Right kidney (tissue), 9 donors: ENCODE results near the gene NSUN6.

Experiments used
- DNase-seq: peaks from one replicate; pipeline ENCODE4 v3.0.0-alpha.2; 2016
- long read RNA-seq, 8 donors: transcript quantifications; one replicate each; lab custom pipeline, GENCODE V29; 2026

The NSUN6 gene, protein sequence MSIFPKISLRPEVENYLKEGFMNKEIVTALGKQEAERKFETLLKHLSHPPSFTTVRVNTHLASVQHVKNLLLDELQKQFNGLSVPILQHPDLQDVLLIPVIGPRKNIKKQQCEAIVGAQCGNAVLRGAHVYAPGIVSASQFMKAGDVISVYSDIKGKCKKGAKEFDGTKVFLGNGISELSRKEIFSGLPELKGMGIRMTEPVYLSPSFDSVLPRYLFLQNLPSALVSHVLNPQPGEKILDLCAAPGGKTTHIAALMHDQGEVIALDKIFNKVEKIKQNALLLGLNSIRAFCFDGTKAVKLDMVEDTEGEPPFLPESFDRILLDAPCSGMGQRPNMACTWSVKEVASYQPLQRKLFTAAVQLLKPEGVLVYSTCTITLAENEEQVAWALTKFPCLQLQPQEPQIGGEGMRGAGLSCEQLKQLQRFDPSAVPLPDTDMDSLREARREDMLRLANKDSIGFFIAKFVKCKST
- long read RNA-seq, donor 1, partial matches to known transcripts, result 14 of 23 reads
- long read RNA-seq, donor 1, other reads (novel, unspliced or antisense), result 6 of 23 reads
- long read RNA-seq, donor 2, result 0 reads
- long read RNA-seq, donor 3, partial matches to known transcripts, result 7 of 8 reads
- long read RNA-seq, donor 3, other reads (novel, unspliced or antisense), result 0 of 8 reads
- long read RNA-seq, donor 4, partial matches to known transcripts, result 19 of 23 reads
- long read RNA-seq, donor 4, other reads (novel, unspliced or antisense), result 0 of 23 reads
- long read RNA-seq, donor 5, partial matches to known transcripts, result 6 of 7 reads
- long read RNA-seq, donor 5, other reads (novel, unspliced or antisense), result 0 of 7 reads
- long read RNA-seq, donor 6, partial matches to known transcripts, result 0 of 1 reads
- long read RNA-seq, donor 6, other reads (novel, unspliced or antisense), result 0 of 1 reads
- long read RNA-seq, donor 7, partial matches to known transcripts, result 15 of 33 reads
- long read RNA-seq, donor 7, other reads (novel, unspliced or antisense), result 16 of 33 reads
- long read RNA-seq, donor 8, partial matches to known transcripts, result 0 of 6 reads
- long read RNA-seq, donor 8, other reads (novel, unspliced or antisense), result 0 of 6 reads

DNA sequence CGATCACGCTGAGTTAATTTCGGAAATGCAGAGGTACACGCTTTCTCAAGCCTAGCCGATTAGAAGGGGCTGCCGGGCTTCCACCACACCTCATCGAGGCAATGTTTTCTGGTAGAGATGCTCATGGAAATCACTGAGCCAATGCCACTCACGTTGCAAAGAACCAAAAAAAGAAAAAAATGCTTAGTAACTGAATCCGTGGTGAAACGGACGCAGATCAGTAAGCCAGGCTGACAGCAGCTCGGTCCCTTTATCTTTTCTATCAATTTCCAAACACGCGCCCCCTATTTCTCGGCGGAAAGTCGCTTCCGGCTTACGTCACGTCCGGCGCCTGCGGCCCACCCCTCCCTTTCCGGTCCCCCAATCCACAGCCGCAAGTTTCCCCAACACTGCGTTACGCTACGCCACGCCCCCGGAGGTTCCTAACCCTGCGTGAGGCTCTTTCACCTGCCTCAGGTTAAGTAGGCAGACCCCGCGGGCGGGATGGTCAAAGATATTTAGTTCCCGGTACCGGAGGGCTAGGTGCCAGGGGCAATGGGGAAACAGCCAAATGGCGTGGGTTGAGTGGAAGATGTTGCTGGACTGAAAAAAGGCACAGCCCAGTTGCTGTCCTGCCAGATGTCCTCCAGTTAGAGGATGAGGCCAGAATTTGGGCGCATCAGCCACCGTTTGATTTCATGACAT lies at the start of gene NSUN6:
TSS of gene NSUN6 (minus strand) at position 264 of the 684 bp plus-strand sequence. CDS start 384 bp downstream, outside the sequence.
- DNase-seq, result peak; percentile 89

GRCh38 chr10:18699849-18700840 lies 48.8 kb upstream of the NSUN6 start:
- no peak for DNase-seq

DNA sequence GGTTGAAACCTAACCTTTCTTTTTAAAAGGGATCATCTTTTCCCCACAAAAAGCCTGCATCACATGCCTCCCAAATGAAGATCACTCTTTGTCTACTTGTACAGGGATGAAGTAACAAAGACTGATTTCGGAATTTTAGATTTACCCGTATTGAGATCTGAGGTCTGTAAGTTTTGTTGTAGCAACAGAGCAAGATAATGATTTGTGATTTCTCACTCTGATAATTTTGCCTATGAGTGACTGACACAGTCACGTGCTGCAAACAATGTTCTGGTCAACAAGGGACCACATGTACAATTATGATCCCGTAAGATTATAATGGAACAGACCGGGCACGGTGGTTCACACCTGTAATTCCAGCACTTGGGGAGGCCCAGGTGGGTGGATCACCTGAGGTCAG lies 39.2 kb upstream of the NSUN6 start:
- no peak for DNase-seq

DNA sequence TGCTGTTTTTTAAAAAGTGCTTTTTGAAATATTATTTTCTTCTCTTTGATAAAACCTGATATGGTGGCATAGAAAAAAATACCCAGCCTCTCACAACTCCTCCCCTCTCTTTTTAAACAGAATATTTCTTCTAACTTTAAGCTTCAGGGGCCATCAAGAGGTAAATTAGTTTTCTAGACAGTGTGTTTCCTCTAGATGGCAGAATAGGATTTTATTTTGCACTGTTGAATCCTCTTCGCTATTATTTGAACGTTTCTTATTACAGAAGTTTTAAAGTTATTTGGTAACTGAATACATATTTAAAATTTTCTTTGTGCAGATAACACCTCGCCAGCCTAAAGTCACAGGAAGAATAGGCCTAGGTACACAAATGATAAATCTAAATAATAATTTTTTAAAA lies 38.1 kb upstream of the NSUN6 start:
- no peak for DNase-seq

DNA sequence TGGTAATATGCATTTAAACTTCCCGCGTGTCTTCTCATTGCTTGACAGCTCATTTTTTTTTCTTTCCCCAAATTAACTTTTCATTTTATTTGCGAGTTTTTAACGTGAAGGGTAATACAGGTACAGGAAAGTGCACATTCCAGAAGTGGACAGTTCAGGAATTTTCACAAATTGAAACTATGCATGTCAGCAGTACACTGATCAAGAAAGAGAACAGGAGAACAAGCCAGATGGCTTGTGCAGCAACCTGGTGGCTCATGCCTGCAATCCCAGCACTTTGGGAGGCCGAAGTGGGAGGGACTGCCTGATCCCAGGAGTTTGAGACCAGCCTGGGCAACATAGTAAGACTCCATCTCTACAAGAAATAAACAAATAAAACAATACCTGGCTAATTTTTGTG lies 36.3 kb upstream of the NSUN6 start:
- DNase-seq, result no peak

DNA sequence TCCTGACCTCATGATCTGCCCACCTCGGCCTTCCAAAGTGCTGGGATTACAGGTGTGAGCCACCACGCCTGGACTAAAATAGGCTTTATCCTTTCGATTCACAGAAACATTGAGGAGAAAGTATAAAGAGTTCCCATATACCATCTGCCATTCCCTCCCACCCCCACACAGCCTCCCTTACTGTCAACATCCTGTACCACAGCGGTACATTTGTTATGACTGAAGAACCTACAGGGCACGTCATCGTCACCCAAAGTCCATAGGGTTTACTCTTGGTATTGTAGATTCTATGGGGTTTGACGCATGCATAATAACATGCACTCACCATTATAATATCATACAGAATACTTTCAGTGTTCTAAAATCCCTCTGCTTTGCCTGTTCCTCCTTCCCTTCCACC lies 35.8 kb upstream of the NSUN6 start:
- no peak for DNase-seq

DNA sequence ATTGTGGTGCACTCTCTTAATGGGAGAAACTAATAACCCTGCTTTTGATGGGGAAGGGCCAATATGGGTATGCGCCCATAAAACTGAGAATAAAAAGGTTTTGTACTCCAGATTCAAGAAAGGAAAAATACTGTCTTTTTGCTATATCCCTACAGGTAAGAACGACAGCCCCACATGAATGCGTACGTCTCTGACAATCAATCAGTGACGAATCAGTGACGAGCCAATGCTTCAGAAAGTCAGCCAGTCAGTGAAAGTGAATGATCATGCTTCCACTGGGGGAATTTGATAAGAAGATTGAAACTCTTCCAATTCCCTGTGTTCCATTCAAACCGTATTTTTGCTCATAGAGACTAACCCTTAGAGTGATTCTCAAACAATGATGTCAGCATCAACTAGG lies 34.2 kb upstream of the NSUN6 start:
- no peak for DNase-seq

DNA sequence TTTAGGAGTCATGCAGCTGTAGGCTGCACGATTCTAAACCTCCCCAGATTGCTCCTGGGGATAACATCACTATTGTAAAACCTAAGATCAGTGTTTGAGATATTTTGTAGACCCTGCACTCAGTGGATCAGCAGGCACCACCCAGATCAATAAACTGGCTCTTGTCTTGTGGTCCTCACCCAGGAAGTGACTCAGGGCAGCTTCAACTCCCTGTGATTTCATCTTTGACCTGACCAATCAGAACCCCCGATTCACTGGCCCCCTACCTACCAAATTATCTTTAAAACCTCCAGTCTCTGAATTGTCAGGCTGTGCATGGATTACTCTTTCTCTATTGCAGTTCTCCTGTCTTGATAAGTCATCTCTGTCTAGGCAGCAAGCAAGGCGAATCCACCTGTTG lies 33.6 kb upstream of the NSUN6 start:
- no peak for DNase-seq

- DNase-seq, result no peak
Measured at GRCh38 chr10:18684416-18684815, 33.0 kb upstream of the NSUN6 start.

DNA sequence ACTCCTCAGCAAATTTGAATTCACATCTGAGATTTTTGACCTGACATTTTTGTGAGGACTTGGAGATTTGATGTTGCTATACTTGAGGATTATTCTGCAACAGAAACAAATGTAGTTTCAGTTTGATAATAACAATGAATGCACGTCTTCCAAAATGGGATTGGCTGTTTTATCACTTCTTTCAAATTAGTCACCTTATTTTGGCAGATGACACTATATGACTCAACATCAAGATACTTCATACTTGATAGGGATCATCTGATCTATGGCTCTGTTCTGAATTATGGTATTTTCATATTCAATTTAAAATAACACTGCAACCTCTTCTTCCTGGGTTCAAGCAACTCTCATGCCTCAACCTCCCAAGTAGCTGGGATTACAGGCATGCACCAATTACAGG lies 32.0 kb upstream of the NSUN6 start:
- no peak for DNase-seq

GRCh38 chr10:18681971-18682411 lies 30.6 kb upstream of the NSUN6 start:
- no peak for DNase-seq

GRCh38 chr10:18681366-18681765 lies 30.0 kb upstream of the NSUN6 start:
- DNase-seq, result no peak

- no peak for DNase-seq
Measured at GRCh38 chr10:18680754-18681153, 29.4 kb upstream of the NSUN6 start.

GRCh38 chr10:18675086-18675801 lies 23.9 kb upstream of the NSUN6 start:
- DNase-seq, result no peak

DNA sequence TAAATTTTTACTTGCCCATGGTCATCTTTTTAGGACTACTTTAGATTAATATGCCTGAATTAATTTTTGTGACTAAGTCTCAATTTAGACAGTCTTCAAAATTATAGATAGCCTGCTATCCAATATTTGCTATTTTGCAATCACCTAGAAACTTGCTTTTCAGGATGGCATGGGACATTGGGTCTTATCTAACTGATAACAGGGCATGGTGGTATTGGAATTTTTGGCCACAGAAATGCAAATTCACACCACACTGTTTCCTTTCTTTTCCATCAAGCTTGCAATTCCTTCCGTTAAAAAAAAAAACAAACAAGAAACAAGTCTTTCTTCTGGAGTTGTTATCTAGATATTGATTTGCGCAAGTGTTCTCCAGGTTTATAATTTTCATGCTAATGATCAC lies 16.6 kb upstream of the NSUN6 start:
- no peak for DNase-seq

- no peak for DNase-seq
Measured at GRCh38 chr10:18666810-18667209, 15.4 kb upstream of the NSUN6 start.

DNA sequence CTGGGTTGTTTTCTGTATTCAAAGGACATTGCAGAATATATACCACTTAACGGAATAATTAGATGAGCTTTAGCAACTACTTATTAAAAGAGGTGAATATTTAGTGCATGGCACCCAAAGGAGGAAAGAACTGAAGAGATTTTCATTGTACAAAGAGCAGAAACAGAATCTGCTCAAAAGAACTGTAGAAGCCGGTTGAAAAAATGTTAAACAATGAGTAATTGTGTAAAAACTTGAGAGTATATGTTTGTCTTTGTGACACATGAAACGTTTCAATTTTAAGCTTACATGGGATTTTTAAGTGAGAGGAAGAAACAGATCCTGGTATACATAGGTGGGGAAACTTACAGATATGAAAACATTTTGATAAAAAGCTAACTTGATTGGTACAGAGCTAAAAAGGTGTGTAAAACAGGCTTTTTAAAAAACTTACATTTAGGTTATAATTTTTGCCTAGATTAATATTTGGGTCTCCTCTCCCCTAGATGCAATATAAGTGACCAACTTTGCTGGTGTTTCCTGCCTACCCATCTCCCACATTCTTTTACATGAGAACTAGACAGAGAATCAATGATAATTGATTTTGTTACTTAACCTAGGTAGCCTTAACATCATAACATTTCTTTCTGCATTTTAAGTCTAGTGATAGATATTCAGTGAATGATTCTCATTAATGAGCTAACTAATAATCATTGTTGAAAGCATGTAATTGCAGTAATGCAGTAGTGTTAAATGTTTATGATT lies 14.6 kb upstream of the NSUN6 start:
- DNase-seq, result no peak

GRCh38 chr10:18664841-18665478 lies 13.6 kb upstream of the NSUN6 start:
- DNase-seq, result no peak

DNA sequence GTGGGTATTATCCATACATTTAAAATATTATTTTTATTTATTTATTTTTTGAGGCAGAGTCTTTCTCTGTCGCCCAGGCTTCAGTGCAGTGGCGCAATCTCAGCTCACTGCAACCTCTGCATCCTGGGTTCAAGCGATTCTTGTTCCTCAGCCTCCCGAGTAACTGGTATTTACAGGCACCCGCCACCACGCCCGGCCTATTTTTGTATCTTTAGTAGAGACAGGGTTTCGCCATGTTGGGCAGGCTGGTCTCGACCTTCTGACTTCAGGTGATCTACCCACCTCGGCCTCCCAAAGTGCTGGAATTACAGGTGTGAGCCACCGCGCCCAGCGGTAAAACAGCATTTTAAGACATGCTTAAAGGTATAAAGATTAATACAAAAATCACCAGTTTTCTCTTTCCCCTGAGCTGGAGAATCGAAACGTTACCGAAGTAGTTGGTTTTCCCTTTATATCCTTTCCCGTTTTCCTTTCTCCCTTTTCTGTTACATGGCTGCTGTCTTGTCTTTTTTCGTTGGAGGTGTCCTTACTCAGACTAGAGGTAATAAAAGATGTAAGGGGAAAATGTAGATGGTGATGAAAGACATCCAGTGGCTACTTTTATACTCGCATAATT lies 9.5 kb upstream of the NSUN6 start:
- no peak for DNase-seq
